Pancreas (tissue), 10 donors: ENCODE data around the gene PAPPA. TPM values are rescaled to one million over a fixed set of nuclear protein-coding genes. Genes with fewer than 3 reads are reported as not detected.

Source experiments
- ATAC-seq, 4 donors: fragments of 200-7000 bp; cut with Tn5 transposase; one replicate each; pipeline versions ENCODE4 v1.8.0 to v1.9.1; 2020; ENCODE audit warnings: mild to moderate bottlenecking in 4 of 4, moderate library complexity in 4 of 4
- DNase-seq, 6 donors: peaks; one replicate each; pipeline ENCODE4 v3.0.0-alpha.2; 2020
- FAIRE-seq: peaks from 2 replicates; lab custom pipeline; 2012; peaks lifted over from hg19 to GRCh38; lab: Jason Lieb, UNC
- H3K27ac ChIP-seq, 4 donors: fragments of 200-600 bp; sonication (generic); 1 replicate in 3 of 4; 2 replicates in 1 of 4; pipeline versions ENCODE4 v1.5.0 to v1.8.0; 2020
- H3K27me3 ChIP-seq, 4 donors: fragments of 200-600 bp; one replicate each; pipeline ENCODE4 v1.8.0; 2021
- H3K36me3 ChIP-seq, 3 donors: fragments of 200-600 bp; sonication (generic) in 1 of 3; one replicate each; pipeline versions ENCODE4 v1.5.0 to v1.8.0; 2020 to 2021
- H3K4me1 ChIP-seq, 3 donors: fragments of 200-600 bp; one replicate each; pipeline ENCODE4 v1.8.0; 2021
- H3K4me3 ChIP-seq, 4 donors: fragments of 200-600 bp; sonication (generic) in 2 of 4; one replicate each; pipeline versions ENCODE4 v1.5.0 to v1.8.0; 2020 to 2021
- H3K9me3 ChIP-seq, 4 donors: fragments of 200-600 bp; one replicate each; pipeline ENCODE4 v1.8.0; 2021
- WGBS, 2 donors: extraction: QIAGEN DNeasy Blood & Tissue Kit; methylation state at CpG; one replicate each; pipeline ENCODE4 v1.1.7; 2013; 5-methylcytosine and 5-hydroxymethylcytosine counted together
- intact Hi-C, 3 donors: fragments of 100-400 bp; cut with DNase I; formaldehyde crosslinking; loops; one replicate each; pipeline versions ENCODE4 v1.11.1 to v1.14.2; 2022
- polyA plus RNA-seq, 2 donors: library from polyadenylated mRNA; stranded (reverse); fragments of 200-250 nt; gene quantifications; one replicate each; pipeline ENCODE4 v1.2.3, GENCODE V29; 2013
- total RNA-seq, 6 donors: library from RNA; stranded (reverse); fragmentation: NEBNext Ultra II Directional in 4 of 6; extraction: Animal tissue kit (Norgen Biotek cat#: 25700) in 4 of 6; gene quantifications; one replicate each; pipeline versions ENCODE4 v1.2.1 to v1.2.4, GENCODE V29; 2021 to 2023
- TF ChIP-seq, protein P1 (sequence below), 4 donors: fragments of 200-600 bp; sonication (generic) in 3 of 4; IDR thresholded peaks; one replicate each; pipeline versions ENCODE4 v1.5.0 to v1.8.0; 2021; ENCODE audit warnings: antibody characterized with exemption in 4 of 4
- donor health status: healthy with polysubstance abuse.
- donor health status: DM: no; HTN: no; CAD: no; lungs with moderate emphysema.
- donor health status: DM: no; HTN: no; CAD: no.
- donor health status: control.
- donor health status: control.
- donor health status: Bipolar disorder and iron deficiency.
- donor health status: DM: yes; HTN: yes; CAD: no.
- donor health status: DM: no; HTN: no; CAD: no.
- donor health status: DM: no; HTN: no; CAD: no.
- donor health status: DM: yes; HTN: yes; CAD: no.

Gene PAPPA
- total and polyA plus RNA-seq, 8 donors = 0.11 to 3.4 (median 0.76) TPM

DNA sequence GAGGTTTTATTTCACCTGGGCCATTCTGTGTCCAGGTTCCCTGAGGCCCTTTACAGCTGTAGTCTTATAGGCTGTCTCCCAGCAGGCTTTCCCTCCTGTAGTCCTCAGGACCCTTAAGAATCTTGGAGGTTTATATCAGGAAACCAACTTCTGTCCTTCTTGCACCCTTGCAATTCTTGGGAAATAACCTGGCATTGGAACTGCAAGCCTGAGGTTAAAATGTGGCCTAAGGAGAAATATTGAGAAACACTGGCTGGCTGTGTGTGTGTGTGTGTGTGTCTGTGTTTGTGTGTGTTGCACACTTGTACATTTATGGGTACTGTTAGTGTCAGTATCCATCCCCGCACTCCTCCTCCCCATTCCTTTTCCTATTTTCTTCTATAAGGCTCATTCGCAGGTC, 168.9 kb downstream of the PAPPA start:
- no peak overlapping the region for H3K27ac ChIP-seq
- FAIRE-seq (no peak), ATAC-seq (no peak), DNase-seq (no peak)
- no peak overlapping the region for H3K4me3 ChIP-seq
- intact Hi-C loops = no loop called here
- H3K36me3 ChIP-seq = no peaks in the 10 kb centered on the region
- WGBS, 2 donors = 84 to 91% methylated on average over 2 of the region's 2 CpGs
- no peaks in the 10 kb centered on the region for H3K4me1 ChIP-seq
- no peaks in the 10 kb centered on the region for H3K27me3 ChIP-seq
- TF ChIP-seq, protein P1, sequence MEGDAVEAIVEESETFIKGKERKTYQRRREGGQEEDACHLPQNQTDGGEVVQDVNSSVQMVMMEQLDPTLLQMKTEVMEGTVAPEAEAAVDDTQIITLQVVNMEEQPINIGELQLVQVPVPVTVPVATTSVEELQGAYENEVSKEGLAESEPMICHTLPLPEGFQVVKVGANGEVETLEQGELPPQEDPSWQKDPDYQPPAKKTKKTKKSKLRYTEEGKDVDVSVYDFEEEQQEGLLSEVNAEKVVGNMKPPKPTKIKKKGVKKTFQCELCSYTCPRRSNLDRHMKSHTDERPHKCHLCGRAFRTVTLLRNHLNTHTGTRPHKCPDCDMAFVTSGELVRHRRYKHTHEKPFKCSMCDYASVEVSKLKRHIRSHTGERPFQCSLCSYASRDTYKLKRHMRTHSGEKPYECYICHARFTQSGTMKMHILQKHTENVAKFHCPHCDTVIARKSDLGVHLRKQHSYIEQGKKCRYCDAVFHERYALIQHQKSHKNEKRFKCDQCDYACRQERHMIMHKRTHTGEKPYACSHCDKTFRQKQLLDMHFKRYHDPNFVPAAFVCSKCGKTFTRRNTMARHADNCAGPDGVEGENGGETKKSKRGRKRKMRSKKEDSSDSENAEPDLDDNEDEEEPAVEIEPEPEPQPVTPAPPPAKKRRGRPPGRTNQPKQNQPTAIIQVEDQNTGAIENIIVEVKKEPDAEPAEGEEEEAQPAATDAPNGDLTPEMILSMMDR (IDR thresholded peaks at IDR 0.05) = no peak
- no peaks in the 10 kb centered on the region for H3K9me3 ChIP-seq

DNA sequence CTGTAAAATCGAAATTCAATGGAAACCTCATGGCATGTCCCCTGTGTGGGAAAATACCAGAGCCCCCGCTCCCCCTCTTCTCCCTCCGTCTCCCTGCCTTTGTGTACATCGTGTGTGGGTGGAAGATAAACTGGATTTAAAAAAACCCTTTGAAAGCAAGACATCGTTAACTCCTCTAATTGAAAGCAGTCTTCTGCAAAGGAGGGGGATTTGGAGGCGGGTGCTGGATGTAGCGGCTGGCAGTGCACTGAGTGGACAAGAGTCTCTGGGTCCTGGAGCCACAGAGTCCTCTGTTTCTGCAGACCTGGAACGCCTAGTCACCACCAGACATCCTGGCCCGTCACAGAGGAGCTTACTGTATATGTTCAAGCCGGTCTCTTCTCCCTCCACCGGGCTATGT, 169.4 kb downstream of the PAPPA start:
- ATAC-seq (peak in 1 of 4 donors; percentile 18), FAIRE-seq (no peak), DNase-seq (no peak)
- intact Hi-C loops = no loop called here
- H3K27ac ChIP-seq = no peak overlapping the region
- TF ChIP-seq, protein P1 (IDR thresholded peaks at IDR 0.05) = no peak
- H3K27me3 ChIP-seq = no peaks in the 10 kb centered on the region
- H3K36me3 ChIP-seq = no peaks in the 10 kb centered on the region
- 65 to 70% methylated on average over 11 of the region's 11 CpGs for WGBS, 2 donors
- H3K4me3 ChIP-seq = no peak overlapping the region
- H3K9me3 ChIP-seq = no peaks in the 10 kb centered on the region
- no peaks in the 10 kb centered on the region for H3K4me1 ChIP-seq

DNA sequence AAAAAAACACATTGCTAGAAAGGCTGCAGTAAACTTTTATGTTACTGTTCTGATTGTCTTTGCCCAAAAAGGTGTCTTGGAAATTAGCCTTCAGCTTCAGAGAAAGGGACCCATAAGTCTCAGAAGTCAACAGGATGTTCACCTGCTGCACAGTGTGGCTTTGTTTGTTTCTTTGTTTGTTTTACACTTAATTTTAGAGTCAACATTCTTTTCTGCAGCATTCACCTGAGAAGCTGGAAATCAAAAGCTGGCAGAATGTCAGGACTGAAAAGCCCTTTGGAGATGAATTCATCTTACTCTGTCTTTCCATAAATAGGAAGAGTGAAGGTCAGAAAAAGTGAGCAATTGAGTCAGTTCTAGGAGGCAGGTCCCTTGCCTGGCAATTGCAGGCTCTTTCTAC, 170.0 kb downstream of the PAPPA start:
- peak overlapping the region in 1 of 4 donors; percentile 8 for H3K27ac ChIP-seq
- no peaks in the 10 kb centered on the region for H3K36me3 ChIP-seq
- ATAC-seq (peak in 1 of 4 donors; percentile 41), DNase-seq (no peak), FAIRE-seq (no peak)
- TF ChIP-seq, protein P1 (IDR thresholded peaks at IDR 0.05) = no peak
- intact Hi-C loops = no loop called here
- H3K9me3 ChIP-seq = no peaks in the 10 kb centered on the region
- H3K4me1 ChIP-seq = no peaks in the 10 kb centered on the region
- no peak overlapping the region for H3K4me3 ChIP-seq
- no peaks in the 10 kb centered on the region for H3K27me3 ChIP-seq

DNA sequence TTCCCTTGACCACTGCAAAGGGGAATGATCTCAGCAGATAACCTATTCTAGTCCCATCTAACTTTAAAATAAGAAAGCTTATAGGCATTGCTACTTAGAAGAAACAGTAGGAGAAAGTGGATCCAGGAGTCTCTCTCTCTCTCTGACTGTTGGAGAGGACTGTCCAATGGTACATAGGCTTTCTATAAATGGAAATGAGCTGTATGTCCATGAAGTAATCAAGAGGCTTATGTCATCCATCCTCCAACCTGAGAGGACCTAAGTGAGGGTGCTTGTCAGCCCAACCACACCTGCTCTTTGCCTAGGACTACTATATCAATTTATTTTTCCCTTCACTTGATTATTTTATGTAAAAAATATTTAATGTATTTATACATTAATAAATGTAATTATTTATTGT, 172.3 kb downstream of the PAPPA start:
- FAIRE-seq = no peak

DNA sequence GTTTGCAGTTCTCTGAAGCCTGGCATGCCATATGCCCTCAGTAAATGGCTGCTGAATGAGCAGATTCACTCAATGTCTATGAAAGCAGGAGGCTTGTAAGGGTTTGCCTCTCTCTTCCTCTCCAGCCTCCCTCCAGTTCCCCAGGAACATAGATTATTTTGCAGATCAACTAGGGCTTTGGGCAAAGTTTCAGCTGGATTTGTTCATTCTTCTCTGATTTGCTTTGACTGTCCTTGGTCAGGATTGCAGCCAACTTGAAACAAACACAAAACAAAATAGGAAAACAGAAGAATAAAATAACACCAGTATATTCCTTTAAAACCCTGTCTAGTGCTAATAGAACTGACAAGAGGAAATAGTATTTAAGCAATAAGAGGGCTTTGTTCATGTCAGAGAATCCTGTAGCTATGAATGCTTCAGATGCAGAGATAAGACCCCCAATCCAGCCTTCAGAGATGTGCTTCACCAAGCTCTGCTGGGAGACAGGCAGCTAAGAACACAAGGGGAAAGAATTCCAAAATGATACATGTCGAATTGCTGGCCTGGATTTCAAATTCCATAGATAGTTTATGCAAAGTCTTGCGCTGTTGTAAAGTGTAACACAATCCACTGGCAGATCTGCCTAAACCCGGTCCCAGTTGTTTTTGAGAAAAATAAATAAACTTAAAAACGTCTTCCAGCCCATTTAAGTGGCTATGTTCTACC, 174.3 kb downstream of the PAPPA start:
- FAIRE-seq = no peak
- TF ChIP-seq, protein P1 (IDR thresholded peaks at IDR 0.05) = no peak

More for the DNA sequence above, 172.3 kb downstream of the PAPPA start:
- no peaks in the 10 kb centered on the region for H3K36me3 ChIP-seq
- no peak overlapping the region for H3K4me3 ChIP-seq
- TF ChIP-seq, protein P1 (IDR thresholded peaks at IDR 0.05) = no peak
- H3K27me3 ChIP-seq = no peaks in the 10 kb centered on the region
- intact Hi-C loops = no loop called here
- H3K9me3 ChIP-seq = no peaks in the 10 kb centered on the region
- ATAC-seq = no peak
- no peak overlapping the region for H3K27ac ChIP-seq
- DNase-seq = no peak
- no peaks in the 10 kb centered on the region for H3K4me1 ChIP-seq

More for the DNA sequence above, 174.3 kb downstream of the PAPPA start:
- Histone ChIP-seq H3K4me3 (no peak overlapping the region), H3K9me3 (no peaks in the 10 kb centered on the region), H3K27ac (no peak overlapping the region), H3K4me1 (no peaks in the 10 kb centered on the region), H3K36me3 (no peaks in the 10 kb centered on the region), H3K27me3 (no peaks in the 10 kb centered on the region)
- WGBS, 2 donors = 38 to 42% methylated on average over 4 of the region's 4 CpGs
- no peak for ATAC-seq
- no peak for DNase-seq
- intact Hi-C loops = no loop called here
